Measurements from ENCODE around the gene ITGA11. TPM values are rescaled to one million over a fixed set of nuclear protein-coding genes. Genes with fewer than 3 reads are reported as not detected.

The ITGA11 gene
- total RNA-seq, 1 donor from 2014 or later: 193 TPM

DNA sequence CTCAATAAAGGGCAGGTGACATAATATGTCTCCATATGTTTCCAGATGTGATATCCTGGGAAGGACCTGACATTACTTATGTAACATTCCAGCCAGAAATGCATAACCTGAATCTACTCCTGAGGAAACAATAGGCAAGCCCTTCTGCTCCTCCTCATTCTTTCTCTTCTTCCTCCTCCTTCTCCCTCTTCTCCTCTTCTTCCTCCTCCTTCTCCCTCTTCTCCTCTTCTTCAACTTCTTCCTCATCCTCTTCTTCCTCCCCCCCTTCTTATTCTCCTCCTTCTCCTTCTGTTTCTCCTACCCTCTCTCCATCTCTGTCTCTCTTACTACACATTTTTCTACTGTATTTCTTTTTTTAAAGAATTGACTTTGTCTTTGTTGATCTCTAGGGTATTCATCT, 43.5 kb upstream of the ITGA11 start:
- no peak overlapping the region for H3K27ac ChIP-seq (ENCODE audit: low read depth, low read length)
- Mint-ChIP-seq H3K36me3 (ENCODE audit: low read depth, unreplicated experiment) (no peaks in the 10 kb centered on the region), H3K27ac (ENCODE audit: unreplicated experiment) (no peak overlapping the region), H3K27me3 (ENCODE audit: low read depth, unreplicated experiment) (peaks cover 4% of the 10 kb centered on the region), H3K4me3 (ENCODE audit: unreplicated experiment) (no peak overlapping the region), H3K4me1 (ENCODE audit: low read depth, unreplicated experiment) (peaks cover 29% of the 10 kb centered on the region), H3K9me3 (ENCODE audit: unreplicated experiment) (no peaks in the 10 kb centered on the region)
- no peak overlapping the region for H2AFZ ChIP-seq (ENCODE audit: low read depth, low read length)
- TF ChIP-seq EZH2 (IDR thresholded peaks at IDR 0.05; ENCODE audit: insufficient read depth, low read length): no peak
- TF ChIP-seq, protein P1, sequence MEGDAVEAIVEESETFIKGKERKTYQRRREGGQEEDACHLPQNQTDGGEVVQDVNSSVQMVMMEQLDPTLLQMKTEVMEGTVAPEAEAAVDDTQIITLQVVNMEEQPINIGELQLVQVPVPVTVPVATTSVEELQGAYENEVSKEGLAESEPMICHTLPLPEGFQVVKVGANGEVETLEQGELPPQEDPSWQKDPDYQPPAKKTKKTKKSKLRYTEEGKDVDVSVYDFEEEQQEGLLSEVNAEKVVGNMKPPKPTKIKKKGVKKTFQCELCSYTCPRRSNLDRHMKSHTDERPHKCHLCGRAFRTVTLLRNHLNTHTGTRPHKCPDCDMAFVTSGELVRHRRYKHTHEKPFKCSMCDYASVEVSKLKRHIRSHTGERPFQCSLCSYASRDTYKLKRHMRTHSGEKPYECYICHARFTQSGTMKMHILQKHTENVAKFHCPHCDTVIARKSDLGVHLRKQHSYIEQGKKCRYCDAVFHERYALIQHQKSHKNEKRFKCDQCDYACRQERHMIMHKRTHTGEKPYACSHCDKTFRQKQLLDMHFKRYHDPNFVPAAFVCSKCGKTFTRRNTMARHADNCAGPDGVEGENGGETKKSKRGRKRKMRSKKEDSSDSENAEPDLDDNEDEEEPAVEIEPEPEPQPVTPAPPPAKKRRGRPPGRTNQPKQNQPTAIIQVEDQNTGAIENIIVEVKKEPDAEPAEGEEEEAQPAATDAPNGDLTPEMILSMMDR (IDR thresholded peaks at IDR 0.05; ENCODE audit: insufficient read depth, low read depth, low read length): no peak
- peaks cover 19% of the 10 kb centered on the region for H3K4me1 ChIP-seq (ENCODE audit: insufficient read depth, low read length)
- no peaks in the 10 kb centered on the region for H3K27me3 ChIP-seq (ENCODE audit: insufficient read depth, low read length)
- H4K20me1 ChIP-seq (ENCODE audit: insufficient read depth, low read length): no peaks in the 10 kb centered on the region
- no peak for FAIRE-seq
- DNase-seq (ENCODE audit: low read depth): no peak
- no peak overlapping the region for H3K4me2 ChIP-seq (ENCODE audit: low read length)
- no peaks in the 10 kb centered on the region for H3K9me3 ChIP-seq (ENCODE audit: insufficient read depth, low read depth, low read length)
- H3K9ac ChIP-seq (ENCODE audit: low read length): no peak overlapping the region
- H3K4me3 ChIP-seq (ENCODE audit: insufficient read depth, low read depth, low read length): no peak overlapping the region
- no peaks in the 10 kb centered on the region for H3K79me2 ChIP-seq (ENCODE audit: insufficient read depth, low read length)
- no peaks in the 10 kb centered on the region for H3K36me3 ChIP-seq (ENCODE audit: insufficient read depth, low read length)

DNA sequence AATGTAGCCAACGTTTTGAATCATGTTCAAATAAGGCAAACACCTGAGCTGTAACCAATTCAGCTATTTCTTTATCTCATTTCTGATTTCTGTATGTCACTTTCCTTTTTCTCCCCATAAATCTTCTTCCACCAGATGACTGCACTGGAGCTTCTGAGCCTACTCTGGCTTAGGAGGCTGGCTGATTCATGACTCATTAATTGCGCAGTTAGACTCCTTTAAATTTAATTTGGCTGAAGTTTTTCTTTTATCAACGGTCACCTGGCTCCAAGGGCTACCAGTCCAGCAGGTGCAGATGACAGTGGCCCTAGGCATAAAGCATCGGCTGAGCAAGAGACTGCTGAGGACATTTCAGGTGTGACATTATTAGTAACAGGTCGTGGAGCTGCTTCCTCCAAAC, 39.6 kb upstream of the ITGA11 start:
- peaks cover 9% of the 10 kb centered on the region for H3K27me3 Mint-ChIP-seq (ENCODE audit: low read depth, unreplicated experiment)
- H3K4me3 Mint-ChIP-seq (ENCODE audit: unreplicated experiment): no peak overlapping the region
- H3K4me3 ChIP-seq (ENCODE audit: insufficient read depth, low read depth, low read length): no peak overlapping the region
- H3K9ac ChIP-seq (ENCODE audit: low read length): no peak overlapping the region
- H3K36me3 Mint-ChIP-seq (ENCODE audit: low read depth, unreplicated experiment): peaks cover 3% of the 10 kb centered on the region
- peaks cover 5% of the 10 kb centered on the region for H3K9me3 Mint-ChIP-seq (ENCODE audit: unreplicated experiment)
- no peaks in the 10 kb centered on the region for H3K27me3 ChIP-seq (ENCODE audit: insufficient read depth, low read length)
- H4K20me1 ChIP-seq (ENCODE audit: insufficient read depth, low read length): no peaks in the 10 kb centered on the region
- no peaks in the 10 kb centered on the region for H3K79me2 ChIP-seq (ENCODE audit: insufficient read depth, low read length)
- no peaks in the 10 kb centered on the region for H3K36me3 ChIP-seq (ENCODE audit: insufficient read depth, low read length)
- peaks cover 8% of the 10 kb centered on the region for H3K4me1 ChIP-seq (ENCODE audit: insufficient read depth, low read length)
- peaks cover 6% of the 10 kb centered on the region for H3K4me1 Mint-ChIP-seq (ENCODE audit: low read depth, unreplicated experiment)
- peak; percentile 13 for FAIRE-seq
- H3K4me2 ChIP-seq (ENCODE audit: low read length): no peak overlapping the region
- DNase-seq (ENCODE audit: low read depth): no peak
- no peak overlapping the region for H3K27ac Mint-ChIP-seq (ENCODE audit: unreplicated experiment)
- no peak for TF ChIP-seq EZH2 (IDR thresholded peaks at IDR 0.05; ENCODE audit: insufficient read depth, low read length)
- TF ChIP-seq, protein P1 (IDR thresholded peaks at IDR 0.05; ENCODE audit: insufficient read depth, low read depth, low read length): no peak
- no peak overlapping the region for H2AFZ ChIP-seq (ENCODE audit: low read depth, low read length)
- H3K27ac ChIP-seq (ENCODE audit: low read depth, low read length): no peak overlapping the region
- no peaks in the 10 kb centered on the region for H3K9me3 ChIP-seq (ENCODE audit: insufficient read depth, low read depth, low read length)

DNA sequence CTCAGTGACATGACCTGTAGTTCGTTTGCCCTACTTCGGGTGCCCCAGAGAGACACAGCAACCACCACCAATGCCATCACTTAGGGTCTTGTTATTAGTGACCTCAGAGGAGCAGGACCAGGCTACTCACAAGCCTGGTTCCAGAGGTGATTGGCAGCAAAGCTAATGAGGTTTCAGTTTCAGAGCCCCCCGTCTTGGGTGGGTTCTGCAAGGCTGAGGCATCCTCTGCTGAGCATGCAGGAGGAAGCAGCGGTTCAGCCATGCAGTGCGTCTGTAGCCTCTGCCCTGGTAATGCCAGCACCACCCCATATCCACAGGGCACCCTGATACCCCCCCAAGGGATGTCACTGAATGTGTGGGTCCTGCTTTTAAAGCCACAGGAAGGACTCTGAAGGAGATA, 39.0 kb upstream of the ITGA11 start:
- H3K4me1 ChIP-seq (ENCODE audit: insufficient read depth, low read length): peaks cover 8% of the 10 kb centered on the region
- Mint-ChIP-seq H3K27ac (ENCODE audit: unreplicated experiment) (no peak overlapping the region), H3K4me3 (ENCODE audit: unreplicated experiment) (no peak overlapping the region), H3K27me3 (ENCODE audit: low read depth, unreplicated experiment) (peaks cover 9% of the 10 kb centered on the region), H3K9me3 (ENCODE audit: unreplicated experiment) (peaks cover 5% of the 10 kb centered on the region), H3K4me1 (ENCODE audit: low read depth, unreplicated experiment) (peaks cover 7% of the 10 kb centered on the region), H3K36me3 (ENCODE audit: low read depth, unreplicated experiment) (peaks cover 3% of the 10 kb centered on the region)
- H2AFZ ChIP-seq (ENCODE audit: low read depth, low read length): no peak overlapping the region
- no peaks in the 10 kb centered on the region for H3K27me3 ChIP-seq (ENCODE audit: insufficient read depth, low read length)
- no peaks in the 10 kb centered on the region for H3K9me3 ChIP-seq (ENCODE audit: insufficient read depth, low read depth, low read length)
- no peak overlapping the region for H3K4me3 ChIP-seq (ENCODE audit: insufficient read depth, low read depth, low read length)
- no peak overlapping the region for H3K27ac ChIP-seq (ENCODE audit: low read depth, low read length)
- no peak overlapping the region for H3K9ac ChIP-seq (ENCODE audit: low read length)
- DNase-seq (ENCODE audit: low read depth): no peak
- no peak overlapping the region for H3K4me2 ChIP-seq (ENCODE audit: low read length)
- no peaks in the 10 kb centered on the region for H4K20me1 ChIP-seq (ENCODE audit: insufficient read depth, low read length)
- H3K79me2 ChIP-seq (ENCODE audit: insufficient read depth, low read length): no peaks in the 10 kb centered on the region
- FAIRE-seq: no peak
- H3K36me3 ChIP-seq (ENCODE audit: insufficient read depth, low read length): no peaks in the 10 kb centered on the region
- no peak for TF ChIP-seq EZH2 (IDR thresholded peaks at IDR 0.05; ENCODE audit: insufficient read depth, low read length)
- TF ChIP-seq, protein P1 (IDR thresholded peaks at IDR 0.05; ENCODE audit: insufficient read depth, low read depth, low read length): no peak
